HG03378 (cell line): ENCODE results near the gene RNF217.
"Not testable (repeated sequence)": the region's sequence is repeated elsewhere in the genome, so short reads cannot be mapped to it uniquely, and the experiment has no call there.

ENCODE experiments used
- ATAC-seq: cut with Tn5 transposase; IDR thresholded peaks from one replicate; pipeline ENCODE4 v1.9.1; 2021; ENCODE audit warnings: mild to moderate bottlenecking, moderate library complexity; ENCODE audit not compliant: unreplicated experiment

Gene RNF217

GRCh38 chr6:124962639-124963415, 590 bp downstream of the RNF217 start:
- ATAC-seq: no peak

- ATAC-seq: no peak
Observed at GRCh38 chr6:124963416-124963785, 1.2 kb downstream of the RNF217 start.

- no peak for ATAC-seq
Observed at GRCh38 chr6:124963831-124964763, 1.9 kb downstream of the RNF217 start.

- ATAC-seq: no peak
Observed at GRCh38 chr6:124964764-124965105, 2.5 kb downstream of the RNF217 start.

- not testable (repeated sequence) for ATAC-seq
Observed at GRCh38 chr6:124965424-124965850, 3.2 kb downstream of the RNF217 start.

- ATAC-seq: no peak
Observed at GRCh38 chr6:124967444-124967843, 5.2 kb downstream of the RNF217 start.

- no peak for ATAC-seq
Observed at GRCh38 chr6:124968401-124968800, 6.2 kb downstream of the RNF217 start.

- ATAC-seq: no peak
Observed at GRCh38 chr6:124970243-124970642, 8.0 kb downstream of the RNF217 start.

- no peak for ATAC-seq
Observed at GRCh38 chr6:124970763-124971162, 8.5 kb downstream of the RNF217 start.

- ATAC-seq: no peak
Observed at GRCh38 chr6:124973780-124974179, 11.5 kb downstream of the RNF217 start.

GRCh38 chr6:124974771-124975377, 12.6 kb downstream of the RNF217 start:
- ATAC-seq: no peak

- no peak for ATAC-seq
Observed at GRCh38 chr6:124977067-124977908, 15.1 kb downstream of the RNF217 start.

GRCh38 chr6:124978451-124979293, 16.4 kb downstream of the RNF217 start:
- ATAC-seq: no peak

- ATAC-seq: no peak
Observed at GRCh38 chr6:124979294-124979678, 17.0 kb downstream of the RNF217 start.

- no peak for ATAC-seq
Observed at GRCh38 chr6:124982669-124983068, 20.4 kb downstream of the RNF217 start.

GRCh38 chr6:124983383-124984083, 21.3 kb downstream of the RNF217 start:
- peak; percentile 62 for ATAC-seq

GRCh38 chr6:124984668-124985338, 22.6 kb downstream of the RNF217 start:
- ATAC-seq: no peak

- ATAC-seq: no peak
Observed at GRCh38 chr6:124986164-124986563, 23.9 kb downstream of the RNF217 start.

GRCh38 chr6:124987291-124987690, 25.1 kb downstream of the RNF217 start:
- ATAC-seq: no peak
